ENCODE measurements around the gene RAB11FIP2.

The RAB11FIP2 gene

DNA sequence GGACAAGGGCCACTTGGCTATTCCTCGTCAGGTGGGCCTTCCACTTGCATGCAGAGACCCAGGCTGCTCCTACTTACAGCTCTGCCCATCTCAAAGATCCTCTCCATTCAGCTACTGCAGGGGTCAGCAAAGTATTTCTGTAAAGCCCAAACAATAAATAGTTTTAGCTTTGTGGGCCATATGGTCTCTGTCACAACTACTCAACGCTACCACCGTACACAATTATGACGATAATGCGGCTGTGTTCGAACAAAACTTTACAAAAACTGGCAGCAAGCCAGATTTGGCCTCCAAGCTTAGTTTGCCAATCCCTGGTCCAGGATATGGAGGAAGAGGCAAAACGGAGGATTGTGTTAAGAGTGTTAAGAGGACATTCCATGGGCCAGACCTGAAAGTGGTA lies 12.8 kb downstream of the RAB11FIP2 start:
- DNase-seq, result no peak

DNA sequence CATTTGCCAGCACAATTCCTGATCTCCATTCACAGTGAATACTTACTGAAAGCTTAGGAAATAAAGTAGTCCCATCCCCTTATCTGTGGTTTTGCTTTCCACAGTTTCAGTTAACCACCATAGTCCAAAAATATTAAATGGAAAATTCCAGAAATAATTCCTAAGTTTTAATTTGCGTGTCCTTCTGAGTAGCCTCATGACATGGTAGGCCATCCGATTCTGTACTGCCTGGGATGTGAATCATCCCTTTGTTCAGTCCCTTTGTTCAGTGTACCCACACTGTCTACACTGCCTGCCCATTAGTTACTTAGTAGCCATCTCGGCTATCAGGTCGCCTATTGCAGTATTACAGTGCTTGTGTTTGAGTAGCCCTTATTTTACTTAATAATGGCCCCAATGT lies 14.2 kb downstream of the RAB11FIP2 start:
- DNase-seq, result no peak

DNA sequence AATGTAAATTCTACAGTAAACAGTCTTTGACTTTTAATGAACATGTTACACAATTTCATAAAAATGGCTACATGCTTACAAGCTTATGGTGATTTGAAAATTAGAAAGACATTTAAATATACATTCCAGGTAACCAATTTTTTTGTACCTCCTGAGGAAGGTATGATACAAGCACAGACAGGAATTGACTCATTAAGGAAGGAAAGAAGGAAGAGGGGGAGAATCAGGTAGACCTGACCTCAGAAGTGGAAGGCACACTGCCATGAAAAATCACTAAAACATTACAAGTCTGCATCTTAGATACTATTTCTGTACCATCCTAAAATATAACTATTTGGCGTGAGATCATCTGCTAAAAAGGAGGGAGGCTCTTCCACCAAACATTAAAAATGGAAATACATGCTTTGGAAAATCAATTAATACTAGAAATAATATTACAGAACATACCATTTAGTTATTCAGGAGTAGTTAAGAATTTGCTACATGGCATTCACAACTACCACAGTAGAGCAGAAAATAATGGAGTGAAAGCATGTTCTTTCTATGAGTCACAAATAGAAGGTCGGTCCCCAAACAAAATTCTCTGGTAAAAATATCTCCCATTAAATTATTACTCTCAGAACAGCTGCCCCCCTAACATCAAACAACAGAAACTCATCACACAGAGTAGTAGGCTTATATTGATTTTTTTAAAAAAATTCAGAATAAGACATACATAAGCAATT lies 15.2 kb downstream of the RAB11FIP2 start:
- no peak for DNase-seq

DNA sequence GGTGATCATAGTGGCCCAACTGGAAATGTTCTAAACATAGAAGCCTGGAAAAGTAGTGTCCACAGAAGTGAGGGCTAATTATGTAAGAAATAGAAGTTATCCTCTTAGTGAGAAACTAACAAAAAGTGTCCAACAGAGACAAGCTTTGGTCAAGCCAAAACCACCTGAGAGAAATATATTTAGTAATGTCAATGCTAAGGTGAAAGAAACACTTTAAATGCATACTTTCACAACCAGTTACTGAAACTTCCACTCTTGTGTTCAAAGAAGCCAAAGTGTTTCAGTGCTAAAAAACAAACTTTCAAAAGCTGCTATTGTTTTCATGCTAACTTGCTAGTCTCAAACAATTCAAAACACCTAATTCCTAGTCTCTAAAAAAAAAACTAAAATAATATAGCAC lies 18.1 kb downstream of the RAB11FIP2 start:
- DNase-seq, result no peak

DNA sequence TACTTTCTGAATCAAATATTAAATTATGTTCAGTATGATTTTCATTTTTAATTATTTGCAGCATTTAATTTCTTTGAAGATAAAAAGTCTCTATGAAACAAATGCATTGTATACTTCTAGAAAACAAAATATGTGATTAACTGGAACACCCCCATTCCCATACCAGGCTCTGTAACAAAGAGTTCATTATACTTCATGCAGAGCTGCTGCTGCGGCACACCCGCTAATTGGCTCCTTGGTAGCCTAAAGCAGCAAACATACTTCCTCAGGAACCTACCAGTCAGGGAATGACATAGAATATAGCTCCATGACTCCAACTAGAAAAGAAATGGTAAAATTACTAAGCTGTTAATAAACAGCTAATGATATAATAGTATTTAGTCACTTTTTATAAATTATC lies 19.3 kb downstream of the RAB11FIP2 start:
- no peak for DNase-seq

DNA sequence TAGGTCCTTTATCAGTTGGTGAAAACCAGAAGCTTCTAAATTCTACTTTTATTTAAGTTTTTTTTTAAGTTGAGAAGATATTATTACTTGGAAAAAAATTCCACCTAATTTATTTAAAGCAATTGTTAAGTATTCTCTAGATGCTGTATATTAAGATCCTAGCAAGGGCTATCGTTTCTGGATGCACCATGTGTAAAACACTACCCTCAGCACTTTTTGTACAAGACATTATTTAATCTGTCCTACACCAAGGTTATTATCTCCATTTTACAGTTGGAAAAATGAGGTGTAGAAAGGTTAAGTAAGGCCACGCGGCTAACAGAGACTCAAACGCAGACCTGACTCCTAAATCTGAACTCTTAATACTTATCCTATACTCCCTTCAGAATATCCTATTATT lies 19.8 kb downstream of the RAB11FIP2 start:
- DNase-seq, result no peak

DNA sequence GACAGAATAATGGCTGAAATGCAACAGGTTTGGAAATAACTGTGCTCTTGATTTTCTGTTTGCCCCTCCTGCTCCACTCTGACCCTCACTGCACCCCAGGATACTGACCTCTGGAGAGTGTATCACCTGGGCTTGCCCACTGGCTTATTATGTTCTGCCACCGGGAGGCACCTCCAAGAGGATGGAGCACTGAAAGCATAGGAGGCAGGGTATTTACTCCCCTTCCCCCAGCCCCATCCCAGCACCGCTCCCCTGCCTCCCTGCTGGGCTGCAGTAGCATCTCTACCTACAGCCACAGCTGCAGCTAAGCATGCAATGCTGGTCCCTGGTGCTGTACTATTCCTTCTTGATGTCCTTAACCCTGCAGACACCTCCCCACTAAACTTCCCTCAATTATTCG lies 26.4 kb downstream of the RAB11FIP2 start:
- no peak for DNase-seq

DNA sequence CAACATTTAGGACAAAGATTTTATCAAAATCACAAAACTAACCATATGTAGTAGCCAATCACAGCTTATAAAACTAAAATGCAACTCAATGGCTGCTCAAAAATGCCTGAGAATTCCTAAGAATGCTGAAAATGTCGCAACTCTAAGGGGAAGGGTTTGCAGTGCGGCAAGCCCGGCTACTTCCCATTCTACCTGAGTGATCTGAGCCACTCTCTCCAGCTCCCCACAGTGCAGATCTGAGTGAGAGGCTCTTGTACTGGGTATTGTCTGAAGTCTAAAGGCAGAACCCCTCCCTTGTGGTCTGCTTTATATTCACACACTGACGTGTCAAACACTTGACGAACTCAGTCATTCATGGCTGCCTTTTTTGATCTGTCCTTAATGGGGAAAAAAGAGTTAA lies 28.9 kb downstream of the RAB11FIP2 start:
- DNase-seq, result no peak

DNA sequence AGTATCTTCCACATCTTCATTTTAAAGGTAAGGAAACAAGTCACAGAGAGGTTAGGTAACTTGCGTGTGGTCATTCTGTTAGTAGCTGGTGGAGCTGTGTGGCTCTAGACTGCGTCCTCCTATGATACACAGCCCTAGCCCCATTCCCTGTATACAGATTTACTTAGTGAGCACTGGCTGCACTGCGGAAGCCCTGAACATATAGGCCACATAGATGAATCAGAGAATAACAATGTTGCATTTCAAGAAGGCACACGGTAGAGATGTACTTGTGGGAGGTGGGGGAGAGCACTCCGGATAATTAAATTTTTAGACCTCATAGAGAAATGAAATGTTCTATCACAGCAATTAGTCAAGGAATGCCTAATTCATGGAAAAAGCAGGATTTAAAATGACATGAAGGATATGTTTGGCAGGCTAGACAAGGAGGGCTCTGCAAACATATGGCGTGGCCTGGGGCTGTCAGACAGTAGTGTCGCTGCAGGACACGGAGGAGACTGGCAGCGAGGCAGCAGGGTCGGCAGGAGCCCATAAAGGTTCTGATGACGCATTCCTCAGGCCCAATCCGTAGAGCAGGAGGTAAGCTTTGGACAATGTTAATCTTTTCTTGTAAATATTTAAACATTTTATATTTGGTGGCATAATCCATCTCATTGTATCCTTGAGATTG lies 29.5 kb downstream of the RAB11FIP2 start:
- DNase-seq, result no peak

DNA sequence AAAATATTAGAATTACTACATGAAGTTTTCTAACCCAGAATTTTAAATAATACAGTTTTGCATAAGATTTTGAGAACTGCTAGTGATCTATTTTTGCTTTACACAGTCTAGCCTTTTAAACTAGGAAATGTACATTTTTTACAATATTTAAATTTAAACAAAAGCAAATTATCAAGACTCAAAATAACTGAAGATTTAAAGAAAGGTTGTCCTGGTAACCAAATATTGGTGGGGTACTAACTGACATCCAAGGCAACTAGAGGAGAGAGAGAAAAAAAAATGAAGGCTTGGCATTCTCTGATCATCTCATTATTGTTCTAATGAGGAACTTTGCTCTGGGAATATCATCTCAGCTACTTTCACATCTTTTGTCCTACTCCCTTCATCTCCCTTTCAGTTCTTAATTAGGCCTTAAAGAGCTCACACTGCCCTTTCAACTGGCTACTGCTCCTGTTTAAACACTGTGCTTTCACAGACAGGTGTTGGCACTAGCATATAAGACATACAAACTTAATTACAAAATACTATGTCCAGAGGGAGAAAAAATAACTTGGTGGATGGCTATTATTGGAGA lies 33.7 kb downstream of the RAB11FIP2 start:
- DNase-seq, result no peak

DNA sequence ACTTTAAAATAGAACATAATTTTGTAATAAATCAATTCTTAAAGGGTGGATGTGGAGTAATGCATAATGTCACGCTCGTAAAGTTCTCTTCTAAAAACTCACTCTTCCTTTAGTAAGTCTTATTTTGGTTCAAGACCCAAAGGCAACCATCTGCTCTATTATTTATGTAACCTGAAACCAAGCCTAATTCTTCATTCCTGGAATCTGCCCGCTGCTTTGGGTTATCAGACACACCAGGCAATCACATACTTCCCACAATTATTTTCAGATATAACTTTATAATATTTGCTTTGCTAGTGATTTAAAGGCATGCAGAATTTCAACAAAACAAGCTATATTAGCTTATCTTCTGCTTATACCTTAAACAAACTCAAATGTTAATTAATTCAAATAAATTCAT lies 39.0 kb downstream of the RAB11FIP2 start:
- DNase-seq, result no peak

DNA sequence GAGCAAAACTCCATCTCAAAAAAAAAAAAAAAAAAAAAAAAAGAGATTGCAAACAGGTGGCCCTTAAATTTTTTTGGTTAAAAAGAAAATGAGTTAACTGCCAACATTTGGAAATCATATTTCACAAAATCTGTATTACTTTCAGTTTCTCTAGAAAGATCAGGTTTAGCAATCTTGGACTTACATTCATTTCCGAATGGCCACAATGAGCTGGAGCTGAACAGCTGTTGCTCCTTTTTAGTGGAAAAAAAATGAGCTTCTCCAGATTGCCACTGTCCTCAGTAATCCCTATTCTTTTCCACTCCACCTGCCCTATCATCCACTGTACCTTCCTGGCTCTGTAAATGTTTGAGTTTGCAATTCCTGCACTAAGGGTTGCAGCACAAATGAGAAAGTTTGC lies 43.6 kb downstream of the RAB11FIP2 start:
- DNase-seq, result no peak

DNA sequence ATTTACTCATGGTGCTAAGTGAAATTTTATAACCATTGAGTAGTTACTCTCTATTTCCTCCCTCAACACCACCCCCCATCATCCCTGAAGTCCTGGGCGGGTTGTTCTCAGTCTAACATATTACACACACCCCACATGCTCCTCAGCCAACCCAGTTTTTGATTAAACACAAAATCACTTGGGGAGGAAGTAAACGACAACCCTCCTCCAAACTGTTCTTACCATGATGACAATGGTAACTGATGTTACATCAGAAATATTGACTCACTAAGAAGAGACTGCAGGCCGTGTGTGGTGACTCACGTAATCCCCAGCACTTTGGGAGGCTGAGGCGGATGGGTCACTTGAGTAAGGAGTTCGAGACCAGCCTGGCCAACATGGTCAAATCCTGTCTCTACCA lies 44.2 kb downstream of the RAB11FIP2 start:
- DNase-seq, result no peak

DNA sequence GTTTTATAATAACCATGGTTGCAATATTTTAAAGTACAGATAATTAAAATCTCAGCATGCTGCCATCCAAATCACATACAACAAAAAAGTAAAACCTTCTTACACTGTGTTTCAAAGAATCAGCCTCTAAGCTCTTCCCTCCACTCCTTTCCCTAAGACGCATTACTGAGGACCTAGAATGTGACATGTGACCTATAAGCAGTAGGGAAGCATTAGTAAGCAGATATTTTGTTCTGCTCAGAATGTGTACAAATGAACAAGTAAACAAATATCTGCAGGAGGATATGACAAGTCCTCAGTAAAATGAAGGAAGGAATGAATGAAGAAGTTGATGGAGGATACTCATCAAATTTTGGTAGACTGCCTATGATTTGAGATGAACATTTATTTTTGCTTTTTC lies 49.1 kb downstream of the RAB11FIP2 start:
- no peak for DNase-seq

DNA sequence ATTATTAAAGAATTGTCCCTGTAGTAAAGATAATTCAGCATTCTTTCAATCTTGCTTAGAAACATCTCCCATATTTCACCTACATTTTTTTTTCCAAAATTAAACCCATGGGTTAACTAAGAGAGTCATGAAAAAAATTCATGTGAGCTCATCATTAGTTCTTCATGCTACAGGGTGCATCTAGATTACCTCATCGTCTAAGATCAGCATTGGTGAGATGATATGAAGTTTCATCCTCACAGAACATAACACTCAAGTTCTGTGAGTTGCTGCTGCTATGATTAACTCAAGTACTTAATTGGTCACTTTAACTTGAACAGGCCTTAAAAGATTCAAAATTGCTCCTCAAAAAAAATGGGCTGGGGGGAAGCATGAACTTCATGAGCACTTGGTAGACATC lies 50.0 kb downstream of the RAB11FIP2 start:
- DNase-seq, result no peak

DNA sequence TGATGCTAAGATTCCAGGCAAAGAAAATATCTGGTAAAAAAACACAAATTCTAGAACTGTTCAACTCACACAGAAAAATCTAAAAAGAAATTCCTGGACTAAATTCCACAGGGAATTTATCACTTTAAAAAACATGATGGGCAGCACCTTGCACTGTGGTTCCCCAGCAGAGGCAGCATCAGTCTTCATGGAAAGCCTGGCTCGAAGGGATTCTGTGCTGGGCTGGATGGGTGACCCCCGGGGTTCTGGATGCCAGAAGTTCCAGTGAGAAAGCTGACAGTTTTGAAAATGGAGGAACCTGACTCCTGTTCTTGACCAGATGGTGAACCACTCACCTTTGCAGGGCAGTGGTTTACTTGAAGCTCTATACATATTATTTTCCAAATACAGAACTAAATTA lies 52.0 kb downstream of the RAB11FIP2 start:
- no peak for DNase-seq

DNA sequence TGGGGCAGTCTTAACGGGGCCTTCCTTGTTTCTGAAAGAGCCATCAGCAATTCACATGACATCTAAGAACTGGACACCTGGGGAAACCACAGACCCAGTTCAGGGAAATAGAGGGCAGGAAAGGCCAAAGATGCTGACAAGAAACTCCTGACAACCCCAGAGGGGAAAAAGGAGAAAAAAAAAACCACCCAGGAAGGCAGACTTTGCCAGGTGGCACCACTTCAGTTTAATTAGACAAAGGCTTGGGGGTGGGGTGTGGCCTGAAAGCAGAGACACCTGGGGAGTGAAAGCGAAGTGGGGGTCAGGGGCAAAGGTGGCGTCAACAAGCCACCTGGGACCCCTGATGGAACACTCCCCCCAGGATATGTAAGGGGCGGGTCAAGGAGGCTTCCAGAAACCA lies 53.6 kb downstream of the RAB11FIP2 start:
- DNase-seq, result no peak

DNA sequence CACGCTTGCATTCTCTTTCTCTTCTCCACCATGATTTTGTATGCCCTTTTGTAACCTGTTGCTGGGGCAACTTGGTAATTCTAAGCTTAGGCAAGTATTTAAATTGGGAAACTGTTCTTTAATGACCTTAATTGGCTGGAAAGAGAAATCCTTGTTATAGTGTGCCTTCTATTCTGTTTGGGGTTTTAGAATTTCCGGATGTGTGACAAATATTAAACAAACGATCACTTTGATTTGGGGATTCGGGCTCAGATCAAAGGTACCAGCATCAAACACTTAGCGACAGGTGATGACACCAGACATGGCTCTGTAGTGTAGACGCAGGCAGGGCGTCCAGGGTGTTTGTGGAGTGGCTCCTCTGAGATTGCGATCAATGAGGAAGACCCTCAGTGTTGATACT lies 55.0 kb downstream of the RAB11FIP2 start:
- DNase-seq, result no peak

DNA sequence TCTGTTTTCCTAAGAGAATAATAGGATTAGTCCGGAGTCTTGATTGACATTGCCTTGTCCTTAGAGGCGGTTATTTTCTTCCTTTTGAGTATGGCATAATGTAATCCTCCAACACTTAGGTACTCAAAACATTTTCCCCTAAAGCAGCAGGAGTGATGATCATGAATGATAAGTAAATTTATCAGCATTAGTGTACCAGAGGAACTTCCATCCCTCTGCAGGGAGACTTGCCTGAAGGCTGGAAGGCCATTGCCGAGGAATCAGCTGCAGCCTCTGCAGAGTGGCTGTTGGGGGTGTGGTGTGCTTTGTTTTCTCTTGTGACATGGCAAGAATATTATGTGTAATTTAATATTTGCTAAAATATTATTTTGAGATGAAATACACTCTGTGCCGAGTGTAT lies 56.8 kb downstream of the RAB11FIP2 start:
- DNase-seq, result no peak

DNA sequence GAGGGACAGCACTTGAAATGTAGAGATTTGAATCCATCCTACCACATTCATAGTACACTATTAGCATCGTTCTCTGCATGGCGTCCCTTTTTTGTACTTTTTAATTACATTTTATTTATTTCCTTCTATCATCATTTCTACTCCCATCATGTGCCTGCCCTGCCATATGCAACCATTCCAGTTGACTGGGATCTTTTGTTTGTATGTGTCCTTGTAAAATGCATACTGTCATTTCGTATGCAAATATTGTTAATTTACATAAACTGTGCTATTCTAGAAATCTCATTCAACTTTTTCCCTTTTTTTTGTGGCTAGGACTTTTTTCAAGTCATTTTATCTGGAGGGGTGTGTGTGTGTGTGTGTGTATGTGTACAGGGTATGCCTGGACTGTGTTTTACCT lies 57.9 kb downstream of the RAB11FIP2 start:
- DNase-seq, result no peak

DNA sequence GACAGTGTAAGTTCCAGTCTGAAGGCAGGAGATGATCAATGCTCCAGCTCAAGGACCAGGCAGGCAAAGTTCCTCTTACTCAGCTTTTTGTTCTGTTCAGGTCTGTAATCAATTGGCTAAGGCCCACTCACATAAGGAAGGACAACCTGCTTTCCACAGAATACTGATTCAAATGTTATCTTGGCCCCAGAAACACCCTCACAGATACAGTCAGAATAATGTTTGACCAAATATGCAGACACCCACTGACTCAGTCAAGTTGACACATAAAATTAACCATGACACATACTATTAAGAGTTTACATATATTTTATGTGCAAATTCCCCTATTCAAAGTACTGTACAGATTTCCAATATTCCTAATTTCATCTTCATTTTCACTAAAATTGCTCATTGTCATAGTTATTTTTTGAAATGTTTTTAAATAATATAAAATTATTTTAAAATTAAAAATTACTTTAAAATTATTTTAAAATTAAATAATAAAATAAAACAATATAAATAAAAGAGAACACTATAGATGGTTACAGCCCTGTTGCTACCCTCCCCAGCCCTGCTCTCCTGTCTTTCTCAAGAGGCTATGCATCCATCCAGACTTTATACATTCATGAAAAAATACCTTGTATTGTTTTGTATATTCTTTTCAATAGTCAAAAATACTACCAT lies 59.4 kb downstream of the RAB11FIP2 start:
- no peak for DNase-seq

DNA sequence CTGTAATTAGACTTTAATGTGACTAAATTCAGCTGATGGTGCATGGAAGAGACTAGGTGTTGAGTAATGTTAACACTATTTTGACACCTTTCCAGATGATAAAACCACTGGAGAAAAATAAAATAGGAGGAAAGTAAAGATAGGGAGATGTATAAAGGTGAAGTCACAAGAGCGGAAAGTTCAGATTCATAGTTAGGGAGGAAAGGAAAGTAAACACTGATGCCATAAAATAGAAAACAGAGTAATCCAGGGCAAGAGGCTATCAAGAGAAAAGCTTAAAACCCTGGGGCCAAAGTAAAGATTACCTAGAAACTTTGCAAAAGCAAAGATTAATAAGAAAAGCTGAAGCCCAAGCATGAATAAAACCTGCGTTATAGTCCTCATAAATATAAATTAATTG lies 62.8 kb downstream of the RAB11FIP2 start:
- DNase-seq, result no peak

DNA sequence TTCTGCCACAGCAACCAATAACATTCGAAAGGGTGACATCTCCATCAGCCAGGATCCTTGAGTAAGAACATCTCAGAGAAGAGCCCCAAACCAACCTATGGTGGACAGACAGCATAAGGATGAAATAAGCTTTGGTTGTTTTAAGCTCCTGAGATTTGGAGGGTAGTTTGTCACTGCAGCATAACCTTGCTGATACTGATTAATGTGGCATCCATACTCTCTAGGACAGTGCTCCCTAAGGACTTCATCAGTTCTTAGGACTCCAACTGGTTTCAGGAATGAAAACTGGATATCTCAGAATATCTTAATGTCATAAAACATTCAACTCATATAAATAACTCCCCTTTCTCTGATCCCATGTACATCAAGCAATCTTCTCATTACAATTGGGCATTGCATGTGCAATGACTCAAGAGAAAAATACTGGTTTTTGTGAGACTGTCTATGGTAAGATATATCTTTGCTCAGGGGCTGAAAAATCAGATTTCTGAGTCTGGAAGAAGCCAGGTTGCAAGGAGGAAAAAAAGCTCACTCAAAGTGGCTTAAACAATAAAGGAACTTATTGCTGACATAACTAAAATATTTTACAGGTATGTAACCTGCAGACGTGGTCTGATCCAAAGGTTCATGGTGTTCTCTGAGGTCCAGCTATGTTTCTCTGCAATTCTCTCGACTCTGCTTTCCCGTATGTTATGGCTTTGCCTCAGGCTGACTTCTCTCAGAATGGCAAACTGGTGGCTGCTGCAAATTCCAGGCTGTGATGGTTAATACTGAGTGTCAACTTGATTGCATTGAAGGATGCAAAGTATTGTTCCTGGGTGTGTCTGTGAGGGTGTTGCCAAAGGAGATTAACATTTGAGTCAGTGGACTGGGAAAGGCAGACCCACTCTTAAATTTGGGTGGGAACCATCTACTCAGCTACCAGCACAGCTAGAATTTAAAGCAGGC lies 65.7 kb downstream of the RAB11FIP2 start:
- no peak for DNase-seq

Data from activated CD4-positive, CD25-positive, alpha-beta regulatory T cell treated with anti-CD3 and anti-CD28 coated beads, Interleukin-2, amount 50 U/mL, for 72 hours (primary cell).